GM19025 (cell line): ENCODE measurements around the gene SMARCD1.
A peak's percentile ranks its signal among the peaks of the same experiment; 100 is the strongest.

Experiments
- ATAC-seq: cut with Tn5 transposase; IDR thresholded peaks from one replicate; pipeline ENCODE4 v1.9.1; 2021; ENCODE audit warnings: mild to moderate bottlenecking, low read depth, moderate library complexity; ENCODE audit not compliant: unreplicated experiment

SMARCD1 gene

DNA sequence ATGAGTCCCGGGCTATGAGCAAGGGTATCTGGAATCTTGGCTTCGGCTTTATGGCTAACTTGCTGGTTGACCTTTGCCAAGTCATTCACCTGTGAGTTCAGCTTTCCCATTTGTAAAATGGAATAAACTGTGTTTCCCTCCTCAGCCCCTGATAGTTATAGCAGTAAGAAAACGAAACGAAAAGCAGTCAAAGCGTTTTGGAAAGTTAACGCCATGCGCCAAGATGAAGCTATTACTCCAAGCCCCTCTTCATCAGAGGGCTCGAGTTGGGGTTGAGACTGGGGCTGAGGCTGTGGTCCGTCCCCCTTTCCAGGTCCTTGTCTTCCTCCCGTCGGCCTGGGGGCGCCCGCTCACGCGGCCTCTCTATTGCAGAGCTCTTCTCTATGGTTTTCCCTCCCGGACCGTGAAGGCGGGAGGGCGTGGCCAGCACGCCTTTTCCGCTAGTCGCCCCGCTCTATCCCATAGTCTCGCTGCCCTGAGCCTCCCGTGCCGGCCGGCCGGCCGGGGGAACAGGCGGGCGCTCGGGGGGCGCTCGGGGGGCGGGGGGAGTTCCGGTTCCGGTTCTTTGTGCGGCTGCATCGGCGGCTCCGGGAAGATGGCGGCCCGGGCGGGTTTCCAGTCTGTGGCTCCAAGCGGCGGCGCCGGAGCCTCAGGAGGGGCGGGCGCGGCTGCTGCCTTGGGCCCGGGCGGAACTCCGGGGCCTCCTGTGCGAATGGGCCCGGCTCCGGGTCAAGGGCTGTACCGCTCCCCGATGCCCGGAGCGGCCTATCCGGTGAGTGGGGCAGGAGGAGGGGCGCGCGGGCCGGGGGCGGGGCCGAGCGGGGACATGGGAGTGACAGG is at the start of gene SMARCD1:
TSS of gene SMARCD1 (plus strand) at position 568 of the 840 bp plus-strand sequence. CDS start at position 596, 28 bp downstream.
- peak; percentile 90 for ATAC-seq

DNA sequence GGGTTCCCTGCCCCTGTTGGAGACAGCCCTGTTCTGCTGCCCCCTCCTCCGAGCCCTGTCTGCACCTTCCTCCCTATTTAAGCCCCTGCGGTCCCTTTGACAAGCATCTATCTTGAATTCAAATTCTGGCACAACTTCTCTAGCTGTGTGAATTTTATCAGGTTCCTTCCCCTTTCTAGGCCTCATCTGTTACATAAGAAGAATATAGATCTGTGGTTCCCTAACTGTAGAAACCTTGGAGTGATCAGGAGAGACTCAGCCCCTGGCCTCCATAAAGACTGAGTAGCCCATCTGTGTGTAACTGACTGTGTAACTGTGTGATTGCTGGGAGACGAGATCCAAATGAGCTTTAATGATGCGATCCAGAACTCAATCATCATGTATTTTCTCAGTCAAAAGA is 46.8 kb upstream of the SMARCD1 start:
- ATAC-seq, result no peak

DNA sequence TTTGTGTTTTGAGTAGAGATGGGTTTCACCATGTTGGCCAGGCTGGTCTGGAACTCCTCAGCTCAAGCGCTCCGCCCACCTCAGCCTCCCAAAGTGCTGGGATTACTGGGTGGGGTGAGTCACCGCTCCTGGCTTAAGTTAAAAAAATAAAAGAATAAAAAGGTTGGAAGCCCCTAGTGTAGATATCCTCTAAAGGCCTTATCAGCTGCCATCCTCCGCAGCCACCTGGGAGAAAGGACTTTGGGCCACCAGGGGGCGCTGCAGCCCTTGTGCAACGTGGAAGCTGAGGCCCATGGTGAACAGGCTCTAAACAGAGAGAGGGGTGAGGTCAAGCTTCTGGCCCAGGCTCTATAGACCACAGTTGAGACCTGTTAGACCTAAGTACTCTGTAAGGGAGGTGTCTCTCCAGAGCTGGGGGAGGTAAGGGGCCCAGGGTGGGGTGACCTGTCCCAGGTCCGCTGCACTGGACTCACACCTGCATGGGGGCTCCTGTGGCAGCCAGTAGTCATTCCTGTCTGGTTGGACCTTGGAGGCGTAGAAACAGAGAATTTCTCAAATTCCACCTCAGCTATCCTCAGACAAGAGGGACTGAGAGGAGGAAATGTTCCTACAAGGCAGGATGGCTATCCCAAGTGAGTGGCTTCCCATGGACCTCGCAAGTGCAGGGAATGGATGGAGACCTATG is 45.8 kb upstream of the SMARCD1 start:
- no peak for ATAC-seq

GRCh38 chr12:50040657-50041056 is 44.5 kb upstream of the SMARCD1 start:
- no peak for ATAC-seq

DNA sequence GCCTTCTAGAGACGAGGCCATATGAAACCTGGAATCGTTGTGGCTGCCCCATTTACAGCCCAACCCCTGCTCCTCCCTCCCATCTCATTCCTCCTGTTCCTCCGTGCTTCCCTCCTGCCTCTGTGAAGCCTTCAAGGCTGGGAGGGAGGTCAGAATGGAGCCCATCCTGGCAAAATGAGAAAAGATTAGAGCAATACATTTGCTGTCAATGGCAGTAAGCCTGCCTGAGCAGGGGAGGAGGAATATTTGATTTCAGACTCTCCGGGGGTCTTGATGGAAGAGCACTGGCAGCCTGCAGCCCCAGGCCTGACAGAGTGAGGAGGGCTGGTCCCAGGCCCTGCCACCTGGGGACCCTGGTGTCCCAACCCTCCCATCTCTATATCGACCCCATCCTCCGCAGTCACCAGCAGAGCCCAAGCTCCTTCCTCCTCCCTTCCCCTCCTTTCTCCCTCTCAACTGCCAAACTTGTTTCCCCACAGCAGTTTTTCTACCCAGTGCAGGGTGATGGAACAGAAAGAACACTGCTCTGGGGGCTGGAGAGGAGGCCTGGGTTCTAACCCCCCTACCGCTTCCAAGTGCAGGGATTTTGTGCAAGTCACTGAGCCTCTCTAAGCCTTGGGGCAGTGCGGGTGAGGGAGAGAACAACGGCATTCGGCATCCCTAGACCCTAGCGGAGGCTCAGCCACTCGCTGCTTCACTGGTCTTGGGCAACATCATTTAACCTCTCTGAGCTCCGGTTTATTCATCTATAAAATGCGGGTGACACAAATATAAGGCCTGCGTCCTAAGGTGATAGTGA is 43.9 kb upstream of the SMARCD1 start:
- no peak for ATAC-seq

DNA sequence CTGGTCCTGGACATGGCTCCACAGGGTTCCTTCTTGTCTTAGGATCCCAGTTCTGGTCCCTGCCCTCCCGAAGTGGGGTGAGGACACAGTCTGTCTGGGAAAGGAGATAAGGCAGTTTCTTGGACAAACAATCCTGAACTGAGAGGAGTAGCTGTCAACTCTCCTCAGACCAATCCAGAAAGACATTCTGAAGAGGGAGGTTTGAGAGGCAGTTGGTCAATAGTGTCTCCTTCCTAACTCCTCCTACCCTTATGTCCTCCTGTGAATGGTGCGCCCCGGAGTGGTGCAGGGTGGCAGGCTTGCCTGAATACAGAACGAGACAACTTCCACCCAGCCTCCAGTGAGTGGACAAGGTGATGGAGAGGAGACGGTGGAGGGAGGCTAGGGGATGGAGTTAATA is 43.2 kb upstream of the SMARCD1 start:
- ATAC-seq, result no peak

GRCh38 chr12:50042693-50043092 is 42.4 kb upstream of the SMARCD1 start:
- no peak for ATAC-seq

DNA sequence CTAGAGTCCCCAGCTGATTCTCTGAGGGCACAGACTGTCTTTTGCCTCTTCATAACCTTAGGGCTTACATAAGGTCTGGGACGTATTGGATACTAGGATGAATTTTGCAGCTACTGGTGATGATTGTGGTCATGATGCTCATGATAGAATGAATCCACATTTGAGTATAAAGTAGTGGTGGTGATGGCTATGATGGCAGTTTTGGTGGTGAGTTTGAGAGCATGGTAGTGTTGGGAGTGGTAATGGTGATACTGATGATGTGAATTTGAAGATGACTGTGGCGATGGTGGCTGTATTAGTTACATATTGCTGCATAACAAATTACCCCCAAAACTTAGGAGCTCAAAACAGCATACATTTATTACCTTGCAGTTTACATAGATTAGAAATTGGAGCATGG is 41.8 kb upstream of the SMARCD1 start:
- no peak for ATAC-seq

- no peak for ATAC-seq
These were observed 41.3 kb upstream of the SMARCD1 start for GRCh38 chr12:50043854-50044253.

DNA sequence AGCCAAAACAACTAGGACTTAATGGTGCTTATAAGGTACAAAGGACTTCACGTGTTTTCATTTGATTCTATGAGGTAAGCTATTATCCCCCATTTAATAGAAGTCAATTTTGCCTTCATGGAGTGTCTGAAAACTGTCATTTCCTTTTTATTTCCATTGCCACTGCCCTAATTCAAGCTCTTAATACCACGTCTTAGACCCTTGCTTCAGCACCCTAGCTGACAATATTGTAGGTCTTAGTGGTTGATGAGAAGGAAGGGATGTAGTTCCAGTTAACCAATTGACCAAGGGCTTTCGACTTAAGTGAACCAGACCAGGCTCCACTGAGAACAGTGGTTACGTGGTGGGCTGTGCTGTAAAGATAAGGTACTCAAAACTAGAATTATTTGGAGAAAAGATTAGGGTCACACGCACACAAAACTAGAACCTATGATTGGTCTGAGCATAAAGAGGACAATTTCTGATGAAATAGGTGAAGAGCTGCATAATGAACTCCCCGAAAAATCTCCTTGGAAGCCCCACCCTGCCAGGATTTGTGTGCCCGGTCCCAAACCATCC is 37.4 kb upstream of the SMARCD1 start:
- no peak for ATAC-seq

DNA sequence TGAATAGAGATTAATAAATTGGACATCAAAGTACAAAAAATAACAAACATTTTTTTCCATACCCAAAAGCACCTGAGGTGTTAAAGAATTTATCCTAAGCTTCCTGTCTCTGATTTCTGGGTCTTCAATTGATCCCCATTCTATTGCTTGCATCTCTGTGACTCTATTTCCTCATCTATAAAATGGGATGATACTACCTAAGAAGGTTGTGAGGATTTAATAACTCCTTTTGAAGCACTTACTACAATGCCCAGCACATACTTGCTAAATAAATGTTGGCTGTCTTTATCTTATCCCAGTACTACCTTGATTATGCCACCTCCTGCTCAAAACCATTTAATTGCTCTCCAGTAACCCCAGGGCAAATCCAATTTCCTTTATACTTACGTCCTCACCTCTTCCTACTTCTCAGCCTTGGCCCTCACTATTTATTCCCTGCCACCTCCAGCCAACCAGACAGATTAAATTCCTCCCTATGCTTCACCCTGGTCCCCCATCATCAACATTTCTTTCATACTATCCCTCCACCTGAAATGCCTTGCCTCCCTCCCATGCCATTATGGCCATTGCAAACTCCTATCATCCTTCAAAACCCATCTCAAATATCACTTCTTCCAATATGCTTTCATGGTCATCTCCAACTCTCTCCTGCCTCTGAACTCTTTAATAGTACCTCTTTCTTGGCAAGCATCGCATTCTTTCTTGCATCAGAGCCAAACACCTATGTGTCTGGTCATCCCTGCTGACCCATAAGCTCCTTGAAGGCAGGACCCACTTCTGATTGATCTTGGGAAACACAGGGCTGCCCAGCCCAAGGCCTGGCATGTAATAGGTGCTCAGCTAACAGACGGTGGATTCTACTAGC is 35.7 kb upstream of the SMARCD1 start:
- no peak for ATAC-seq

DNA sequence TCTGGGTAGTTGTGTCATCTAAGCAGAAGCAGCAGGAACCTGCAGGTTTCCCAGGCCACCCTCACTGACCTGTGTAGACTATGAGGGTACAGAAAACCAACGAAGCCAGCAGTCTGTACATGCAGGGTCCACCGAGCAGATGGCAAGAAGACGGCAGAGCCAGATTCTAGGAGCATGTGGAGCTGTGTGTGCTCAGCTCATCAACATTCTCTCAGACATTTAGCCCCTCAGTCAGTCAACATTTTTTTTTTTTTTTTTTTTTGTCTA is 35.1 kb upstream of the SMARCD1 start:
- no peak for ATAC-seq

- ATAC-seq, result no peak
These were observed 34.6 kb upstream of the SMARCD1 start for GRCh38 chr12:50050410-50051098.

- ATAC-seq, result no peak
These were observed 33.9 kb upstream of the SMARCD1 start for GRCh38 chr12:50051101-50051806.

- ATAC-seq, result no peak
These were observed 32.6 kb upstream of the SMARCD1 start for GRCh38 chr12:50052544-50052943.

DNA sequence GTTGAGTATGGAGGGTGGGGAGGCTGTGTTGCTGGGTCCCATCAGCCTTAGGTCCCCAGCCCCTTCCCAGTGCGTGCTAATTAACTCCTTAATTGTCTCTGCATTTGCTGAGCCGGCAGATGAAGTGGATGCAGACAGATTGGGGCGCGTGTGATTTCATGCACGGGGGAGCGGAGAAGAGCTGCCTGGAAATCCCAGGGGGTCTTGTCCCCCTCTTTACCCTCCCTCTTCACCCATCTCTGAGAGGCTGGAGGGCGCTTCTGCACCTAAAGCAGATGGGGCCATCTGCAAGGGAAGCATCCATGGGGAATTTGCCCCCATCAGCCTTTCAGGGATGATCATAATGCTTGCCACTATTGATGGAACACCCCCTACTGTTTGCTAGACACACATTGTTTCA is 32.2 kb upstream of the SMARCD1 start:
- ATAC-seq, result no peak

DNA sequence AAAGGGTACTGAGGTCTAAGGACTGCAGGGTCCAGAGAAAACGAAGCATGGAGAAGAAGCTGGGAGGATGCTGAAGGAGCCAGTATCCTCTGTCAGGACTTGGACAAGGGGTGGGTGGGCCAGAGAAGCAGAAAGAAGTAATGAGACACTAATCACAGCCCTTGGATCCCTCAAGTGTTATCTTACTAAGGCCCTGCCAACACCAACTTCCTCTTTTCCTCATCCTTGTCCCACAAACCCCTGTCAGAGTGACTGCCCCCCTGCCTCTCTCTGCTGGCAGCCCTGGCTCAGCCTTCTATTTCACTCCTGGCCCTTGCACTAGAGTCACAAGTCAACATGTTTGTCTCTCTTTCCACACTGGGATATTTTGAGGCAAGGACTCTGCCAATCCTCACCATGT is 31.6 kb upstream of the SMARCD1 start:
- ATAC-seq, result no peak

GRCh38 chr12:50055831-50056638 is 29.1 kb upstream of the SMARCD1 start:
- no peak for ATAC-seq
